Transverse colon (tissue), 4 donors: ENCODE data around the gene B4GALT5. TPM values are rescaled to one million over a fixed set of nuclear protein-coding genes. Genes with fewer than 3 reads are reported as not detected.
A peak's percentile ranks its signal among the peaks of the same experiment; 100 is the strongest.
"Not testable (repeated sequence)": the region's sequence is repeated elsewhere in the genome, so short reads cannot be mapped to it uniquely, and the experiment has no call there.

Experiments
- DNase-seq: peaks from one replicate; pipeline ENCODE4 v3.0.0-alpha.2; 2019
- H3K27ac ChIP-seq, 4 donors: fragments of 200-600 bp; sonication (generic); 2 replicates each; pipeline ENCODE4 v1.5.1; 2016 to 2018; ENCODE audit warnings: inconsistent platforms in 4 of 4
- H3K27me3 ChIP-seq: fragments of 200-600 bp; sonication (generic); 2 replicates; pipeline ENCODE4 v1.5.1; 2017; ENCODE audit warnings: inconsistent platforms
- H3K36me3 ChIP-seq, 4 donors: fragments of 200-600 bp; sonication (generic); 2 replicates each; pipeline ENCODE4 v1.5.1; 2017 to 2019; ENCODE audit warnings: inconsistent platforms in 4 of 4
- H3K4me1 ChIP-seq, 4 donors: fragments of 200-600 bp; sonication (generic); 2 replicates each; pipeline ENCODE4 v1.5.1; 2017 to 2020; ENCODE audit warnings: inconsistent platforms in 4 of 4
- H3K4me3 ChIP-seq, 4 donors: fragments of 200-600 bp; sonication (generic); 1 replicate in 1 of 4; 2 replicates in 3 of 4; pipeline versions ENCODE4 v1.5.1 to v1.6.1; 2017 to 2019; ENCODE audit warnings: inconsistent platforms in 4 of 4
- H3K9me3 ChIP-seq, 2 donors: fragments of 200-600 bp; sonication (generic); 2 replicates each; pipeline ENCODE4 v1.5.1; 2017 to 2019; ENCODE audit warnings: inconsistent platforms in 2 of 2
- CTCF ChIP-seq, 5 experiments: fragments of 200-600 bp in 3 of 5; fragments of 450-650 bp in 2 of 5; sonication (generic) in 3 of 5; IDR thresholded peaks; 1 replicate in 2 of 5; 2 replicates in 3 of 5; pipeline ENCODE4 v1.5.1; 2016 to 2017; ENCODE audit warnings: antibody characterized with exemption in 5 of 5, inconsistent platforms in 3 of 5, mild to moderate bottlenecking in 2 of 5, moderate library complexity in 1 of 5
- EP300 ChIP-seq: sonication (generic); formaldehyde crosslinking; IDR thresholded peaks from one replicate; pipeline ENCODE4 v1.6.1; 2017; ENCODE audit warnings: antibody characterized with exemption, low read depth
- POLR2A ChIP-seq: fragments of 450-650 bp; IDR thresholded peaks from one replicate; pipeline ENCODE4 v1.6.1; 2016; ENCODE audit warnings: antibody characterized with exemption, mild to moderate bottlenecking, moderate library complexity
- POLR2AphosphoS5 ChIP-seq, 3 donors: sonication (generic); formaldehyde crosslinking; IDR thresholded peaks; one replicate each; pipeline ENCODE4 v1.6.1; 2016; ENCODE audit warnings: antibody characterized with exemption in 3 of 3
- WGBS, 2 donors: methylation state at CpG; one replicate each; pipeline ENCODE4 v1.1.5; 2018; ENCODE audit warnings: low coverage in 1 of 2; 5-methylcytosine and 5-hydroxymethylcytosine counted together
- in situ Hi-C, 4 donors: fragments of 200-750 bp; cut with MboI; loops; one replicate each; pipeline versions ENCODE4 v1.15.0 to v1.15.1; 2017; ENCODE audit warnings: low sequenced_read_pairs in 3 of 4, low pct_ligation_motif_present in 1 of 4, low pct_unique_long_range_greater_than_20kb in 1 of 4
- intact Hi-C: fragments of 100-400 bp; cut with DNase I; formaldehyde crosslinking; loops from one replicate; pipeline ENCODE4 v1.15.1; 2023; ENCODE audit warnings: low total_unique reads
- total RNA-seq, 4 donors: library from RNA; depleted of rRNA; stranded (reverse); fragments of >200 nt; gene quantifications; one replicate each; pipeline ENCODE4 v1.1.0, GENCODE V29; 2016

B4GALT5 gene
- total RNA-seq, 4 donors from 2014 or later, result 22.3 to 43.2 (median 29.4) TPM

GRCh38 chr20:49729780-49730179 is 16.1 kb upstream of the B4GALT5 start:
- no peaks in the 10 kb centered on the region for H3K36me3 ChIP-seq
- in situ Hi-C loops (no loop called here), intact Hi-C loops (no loop called here)
- H3K27ac ChIP-seq, result no peak overlapping the region
- WGBS, 2 donors, result 93 to 100% methylated on average over 1 to 3 of the region's 3 CpGs
- no peak for DNase-seq
- TF ChIP-seq EP300 (no peak), POLR2AphosphoS5 (IDR thresholded peaks at IDR 0.05) (no peak), POLR2A (no peak)
- no peak overlapping the region for H3K4me3 ChIP-seq
- peaks cover 0 to 8% (median 2%) of the 10 kb centered on the region in 4 donors for H3K4me1 ChIP-seq
- H3K9me3 ChIP-seq, result no peaks in the 10 kb centered on the region
- no peaks in the 10 kb centered on the region for H3K27me3 ChIP-seq

GRCh38 chr20:49727894-49728885 is 14.5 kb upstream of the B4GALT5 start:
- TF ChIP-seq POLR2A (no peak), EP300 (no peak), POLR2AphosphoS5 (IDR thresholded peaks at IDR 0.05) (no peak), CTCF (IDR thresholded peaks at IDR 0.05) (no peak)
- H3K4me3 ChIP-seq, result no peak overlapping the region
- H3K4me1 ChIP-seq, result peaks cover 0 to 12% (median 5%) of the 10 kb centered on the region in 4 donors
- no peaks in the 10 kb centered on the region for H3K9me3 ChIP-seq
- in situ Hi-C loops, result no loop called here
- intact Hi-C loops, result no loop called here
- H3K27ac ChIP-seq, result no peak overlapping the region
- H3K36me3 ChIP-seq, result no peaks in the 10 kb centered on the region
- WGBS, 2 donors, result 89 to 100% methylated on average over 2 to 3 of the region's 3 CpGs
- H3K27me3 ChIP-seq, result no peaks in the 10 kb centered on the region
- DNase-seq, result no peak

- DNase-seq, result no peak
- no peak overlapping the region for H3K27ac ChIP-seq
- TF ChIP-seq POLR2AphosphoS5 (IDR thresholded peaks at IDR 0.05), result no peak
- no peaks in the 10 kb centered on the region for H3K36me3 ChIP-seq
- no peaks in the 10 kb centered on the region for H3K27me3 ChIP-seq
- intact Hi-C loops (no loop called here), in situ Hi-C loops (no loop called here)
- H3K9me3 ChIP-seq, result no peaks in the 10 kb centered on the region
- peaks cover 0 to 12% (median 5%) of the 10 kb centered on the region in 4 donors for H3K4me1 ChIP-seq
- H3K4me3 ChIP-seq, result no peak overlapping the region
- WGBS, 2 donors, result 63 to 71% methylated on average over 2 to 4 of the region's 4 CpGs
Measured at GRCh38 chr20:49727478-49727877, 13.8 kb upstream of the B4GALT5 start.

GRCh38 chr20:49725694-49726093 is 12.0 kb upstream of the B4GALT5 start:
- H3K4me1 ChIP-seq, result peaks cover 0 to 12% (median 5%) of the 10 kb centered on the region in 4 donors
- no peak for DNase-seq
- no peak for TF ChIP-seq CTCF (IDR thresholded peaks at IDR 0.05)
- TF ChIP-seq POLR2A, result no peak
- TF ChIP-seq EP300, result no peak
- TF ChIP-seq POLR2AphosphoS5 (IDR thresholded peaks at IDR 0.05), result no peak
- no peaks in the 10 kb centered on the region for H3K36me3 ChIP-seq
- in situ Hi-C loops, result no loop called here
- no peaks in the 10 kb centered on the region for H3K27me3 ChIP-seq
- H3K9me3 ChIP-seq, result no peaks in the 10 kb centered on the region
- 74 to 83% methylated on average over 2 of the region's 2 CpGs for WGBS, 2 donors
- no peak overlapping the region for H3K4me3 ChIP-seq
- H3K27ac ChIP-seq, result peak overlapping the region in 1 of 4 donors; percentile 22
- intact Hi-C loops, result no loop called here

- H3K27me3 ChIP-seq, H3K4me3 ChIP-seq, intact Hi-C loops, H3K9me3 ChIP-seq, H3K36me3 ChIP-seq, DNase-seq, in situ Hi-C loops: not testable (repeated sequence)
- Histone ChIP-seq H3K27ac (peak overlapping the region in 2 of 4 donors; percentile 22 to 45), H3K4me1 (peaks cover 0 to 12% (median 5%) of the 10 kb centered on the region in 4 donors)
- WGBS, 2 donors, result 88 to 92% methylated on average over 5 to 7 of the region's 7 CpGs
Measured at GRCh38 chr20:49725224-49725606, 11.5 kb upstream of the B4GALT5 start.
